ENCODE results near the gene RABGAP1L.
"Not testable (repeated sequence)": the region's sequence is repeated elsewhere in the genome, so short reads cannot be mapped to it uniquely, and the experiment has no call there.

The RABGAP1L gene

GRCh38 chr1:174617905-174618304, 458.6 kb downstream of the RABGAP1L start:
- not testable (repeated sequence) for DNase-seq

DNA sequence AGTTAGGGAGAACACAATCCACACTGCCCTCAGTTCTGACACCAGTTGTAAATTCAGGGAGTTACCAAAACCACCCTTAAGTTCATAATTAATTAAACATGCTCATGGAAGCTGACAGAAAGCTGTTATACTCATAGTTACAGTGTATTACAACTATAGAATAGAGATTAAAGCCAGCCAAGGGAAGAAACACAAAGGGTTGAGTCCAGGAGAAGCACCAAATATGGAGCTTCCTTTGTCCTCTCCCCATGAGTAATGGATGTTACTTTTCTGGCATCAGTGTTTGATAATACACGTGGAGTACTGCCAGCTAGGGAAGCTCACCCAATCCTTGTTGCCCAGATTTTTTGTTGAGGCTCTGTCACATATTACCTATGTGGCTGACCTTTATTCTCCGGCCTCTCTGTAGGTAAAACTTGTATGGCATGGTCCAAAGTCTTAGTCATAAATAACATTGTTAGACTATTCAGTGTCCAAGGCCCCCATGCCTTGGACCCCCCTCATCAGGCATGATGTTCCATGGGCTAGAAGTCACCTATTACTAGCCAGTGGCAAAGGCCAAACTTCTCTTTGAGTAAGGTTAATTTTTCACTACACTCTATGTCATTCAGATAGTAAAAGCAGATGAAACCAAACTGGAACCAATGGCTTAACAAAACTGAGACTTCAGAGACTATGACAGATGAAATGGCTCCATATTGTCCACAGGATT, 464.2 kb downstream of the RABGAP1L start:
- no peak for DNase-seq

DNA sequence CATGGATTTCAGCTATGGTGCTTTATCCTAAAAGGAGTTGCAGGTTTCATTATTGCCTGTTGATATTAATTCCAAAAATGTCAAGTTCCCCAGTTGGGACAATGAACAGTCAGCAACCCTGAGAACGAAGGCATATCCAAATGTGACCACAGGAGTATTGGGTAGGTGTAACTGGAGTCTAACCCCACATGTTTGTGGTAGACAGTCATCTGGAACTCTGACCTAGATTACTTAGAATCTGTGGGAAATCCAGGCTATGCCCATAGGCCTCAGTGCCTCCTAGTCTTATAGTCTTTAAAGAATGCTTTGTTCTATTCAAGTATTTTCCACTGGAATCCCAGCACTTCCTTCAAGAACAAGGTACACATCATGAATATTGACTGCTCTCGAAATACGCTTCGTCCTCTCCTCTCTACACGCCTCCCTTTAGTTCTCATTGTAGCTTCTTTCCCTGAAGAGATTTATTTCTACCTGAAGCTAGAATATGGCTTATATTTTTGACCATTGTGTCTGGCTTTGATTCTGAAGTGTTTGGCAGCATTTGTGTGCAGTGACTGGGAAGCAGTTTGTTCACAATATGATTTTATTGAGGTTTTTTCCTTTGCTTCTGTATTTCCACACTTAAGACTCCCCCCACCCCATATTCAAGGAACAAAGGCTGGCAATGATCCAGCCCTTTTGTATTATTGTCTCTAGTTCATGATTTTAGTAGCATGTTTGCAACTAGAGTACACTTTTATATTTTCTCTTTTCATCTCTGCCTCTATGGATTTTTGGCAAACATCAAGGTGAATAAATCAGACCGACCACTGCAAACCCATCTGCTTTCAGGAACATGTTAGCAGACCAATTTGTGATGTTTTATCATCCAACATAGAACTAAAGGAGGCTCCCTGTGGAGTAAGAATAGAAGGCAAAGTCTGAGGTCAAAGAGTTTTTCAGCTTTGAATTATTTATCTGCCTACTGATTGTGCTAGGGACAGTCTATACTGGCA, 467.0 kb downstream of the RABGAP1L start:
- DNase-seq: no peak

- DNase-seq: no peak
These were observed 478.2 kb downstream of the RABGAP1L start for GRCh38 chr1:174637487-174637886.

DNA sequence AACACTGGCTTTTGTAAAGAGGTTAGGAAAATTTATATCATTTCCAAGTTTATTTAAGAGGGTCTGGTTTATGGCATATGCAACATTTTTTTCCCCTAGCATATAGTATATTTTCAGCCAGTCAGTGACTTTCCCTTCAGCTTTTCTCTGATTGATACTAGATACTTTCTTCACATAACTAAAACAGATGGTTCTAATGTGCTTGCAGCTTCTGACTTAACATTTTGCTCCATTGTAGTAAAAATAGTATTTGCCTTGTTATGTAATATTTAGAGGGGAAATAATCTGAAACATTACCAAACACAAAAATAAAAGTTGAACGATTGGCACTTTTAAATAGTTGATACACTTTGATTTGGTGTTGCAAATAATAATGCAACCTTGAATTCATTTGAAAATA, 480.1 kb downstream of the RABGAP1L start:
- DNase-seq: no peak

GRCh38 chr1:174640783-174641182, 481.5 kb downstream of the RABGAP1L start:
- DNase-seq: no peak

- no peak for DNase-seq
These were observed 483.1 kb downstream of the RABGAP1L start for GRCh38 chr1:174642393-174642792.

DNA sequence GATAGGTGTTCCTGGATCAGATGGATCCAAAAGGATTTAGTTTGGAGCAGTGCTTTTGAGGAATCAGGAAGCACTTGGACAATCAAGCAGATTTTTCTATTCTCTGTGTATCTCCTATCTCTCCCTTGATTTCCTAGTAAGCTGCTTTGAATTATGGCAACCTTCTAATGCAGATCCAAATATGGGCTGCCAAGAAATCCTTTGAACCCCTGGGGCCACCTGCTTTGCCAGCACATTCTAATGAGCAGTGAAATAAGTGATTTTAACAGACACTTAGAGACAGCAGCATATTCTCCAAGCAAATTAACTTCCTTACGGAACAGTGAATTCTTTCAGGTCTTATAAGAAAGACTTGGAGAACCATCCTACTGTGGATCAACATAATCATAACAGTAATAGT, 483.9 kb downstream of the RABGAP1L start:
- no peak for DNase-seq

- not testable (repeated sequence) for DNase-seq
These were observed 490.3 kb downstream of the RABGAP1L start for GRCh38 chr1:174649572-174649971.

- DNase-seq: no peak
These were observed 493.4 kb downstream of the RABGAP1L start for GRCh38 chr1:174652569-174653280.

- no peak for DNase-seq
These were observed 495.2 kb downstream of the RABGAP1L start for GRCh38 chr1:174654560-174654959.

- DNase-seq: no peak
These were observed 497.2 kb downstream of the RABGAP1L start for GRCh38 chr1:174656409-174657059.

- no peak for DNase-seq
These were observed 498.1 kb downstream of the RABGAP1L start for GRCh38 chr1:174657411-174657810.

DNA sequence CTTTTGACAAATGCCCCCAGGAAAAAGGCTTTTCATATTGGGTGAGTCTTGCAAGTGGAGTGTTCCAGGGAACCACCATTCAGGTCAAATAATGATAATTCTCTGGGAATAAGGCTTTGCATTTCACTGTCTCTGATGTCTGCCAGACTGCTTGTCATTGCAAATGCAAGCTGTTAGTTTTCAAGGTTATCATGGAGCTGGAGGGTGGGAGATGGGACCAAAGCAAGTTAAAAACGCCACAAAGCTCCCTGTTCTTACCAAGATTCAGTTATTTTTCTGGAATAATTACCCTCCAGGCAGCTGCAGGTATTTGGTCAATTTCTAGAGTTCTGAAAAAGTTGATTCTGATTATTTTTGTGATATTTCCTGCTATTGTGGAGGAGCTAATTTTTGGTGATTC, 498.6 kb downstream of the RABGAP1L start:
- no peak for DNase-seq

DNA sequence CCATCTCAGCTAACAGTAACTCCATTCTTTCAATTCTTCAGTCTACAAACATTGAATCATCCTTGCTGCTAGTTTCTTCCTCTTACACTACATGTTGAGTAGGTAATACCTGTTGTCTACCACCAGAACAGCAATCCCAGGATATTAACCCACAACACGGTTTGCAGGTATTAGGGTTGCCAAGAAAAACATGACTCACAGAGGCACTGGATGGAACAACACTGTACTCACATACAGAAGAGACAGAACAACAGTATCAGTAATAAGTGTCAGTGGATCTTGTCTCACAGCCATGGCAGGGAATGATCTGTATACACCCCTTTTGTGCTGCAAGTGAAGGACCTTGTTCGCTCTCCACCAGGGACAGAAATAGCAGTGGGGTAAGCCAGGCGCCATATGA, 500.5 kb downstream of the RABGAP1L start:
- no peak for DNase-seq

GRCh38 chr1:174660476-174660875, 501.2 kb downstream of the RABGAP1L start:
- DNase-seq: no peak

DNA sequence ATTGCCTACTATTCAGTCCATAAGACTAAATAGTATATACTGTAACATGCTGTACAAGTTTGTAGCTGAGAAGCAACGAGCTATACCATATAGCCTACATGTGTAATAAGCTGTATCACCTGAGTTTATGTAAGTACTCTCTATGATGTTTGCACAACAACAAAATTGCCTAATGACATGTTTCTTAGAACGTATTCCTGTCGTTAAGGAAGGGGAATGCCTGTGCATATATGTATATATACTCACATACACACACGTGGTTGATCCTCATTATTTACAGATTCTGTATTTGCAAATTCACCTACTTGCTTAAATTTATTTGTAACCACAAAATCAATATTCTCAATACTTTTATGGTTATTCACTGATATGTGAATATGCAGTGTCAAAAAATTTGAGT, 504.0 kb downstream of the RABGAP1L start:
- DNase-seq: no peak

DNA sequence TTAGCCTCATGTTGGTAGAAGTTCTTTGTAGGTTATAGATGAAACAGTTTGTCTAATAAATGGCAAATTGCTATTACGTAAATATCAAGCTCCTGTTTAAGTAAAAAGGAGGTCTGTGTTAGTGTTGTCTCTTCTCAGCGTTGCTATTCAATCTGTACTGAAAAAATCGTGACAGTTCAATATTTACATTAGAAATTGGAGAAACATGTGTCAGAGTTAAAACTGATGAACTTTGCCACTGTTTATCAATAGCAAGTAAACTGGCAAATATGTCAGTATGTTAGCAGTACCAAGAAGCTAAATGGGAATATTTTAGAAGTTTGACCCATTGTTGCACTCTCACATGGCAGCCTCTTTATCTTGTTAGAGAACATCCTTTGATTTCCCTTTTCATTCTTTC, 506.9 kb downstream of the RABGAP1L start:
- DNase-seq: no peak

DNA sequence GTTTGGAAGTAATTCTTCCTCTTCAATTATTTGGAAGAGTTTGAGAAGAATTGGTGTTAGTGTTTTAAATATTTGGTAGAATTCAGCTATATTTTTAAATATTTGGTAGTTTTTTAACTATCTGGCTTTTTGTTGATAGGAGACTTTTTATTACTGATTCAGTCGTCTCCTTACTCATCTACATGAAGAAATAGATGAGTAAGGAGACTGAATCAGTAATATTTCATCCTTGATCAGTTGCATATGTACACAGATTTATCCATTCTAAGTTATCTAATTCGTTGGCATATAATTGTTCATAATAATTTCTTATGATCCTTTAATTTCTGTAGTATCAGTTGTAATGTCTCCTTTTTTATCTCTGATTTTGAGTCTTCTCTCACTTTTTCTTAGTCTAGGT, 512.5 kb downstream of the RABGAP1L start:
- DNase-seq: no peak

DNA sequence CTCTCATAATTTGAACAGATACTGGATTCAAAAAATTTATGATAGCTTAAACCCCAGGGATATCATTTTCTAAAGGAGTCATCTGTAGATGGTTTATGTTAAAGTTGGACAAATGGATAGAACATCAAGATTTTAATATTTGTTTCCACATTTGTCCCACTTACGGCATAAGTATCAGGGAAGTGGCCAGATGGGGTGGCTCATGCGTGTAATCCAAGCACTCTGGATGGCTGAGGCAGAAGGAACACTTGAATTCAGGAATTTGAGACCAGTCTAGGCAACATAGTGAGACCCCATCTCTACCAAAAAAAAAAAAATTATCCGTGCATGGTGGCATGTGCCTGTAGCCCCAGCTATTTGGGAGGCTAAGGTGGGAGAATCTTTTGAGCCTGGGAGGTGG, 517.5 kb downstream of the RABGAP1L start:
- no peak for DNase-seq

DNA sequence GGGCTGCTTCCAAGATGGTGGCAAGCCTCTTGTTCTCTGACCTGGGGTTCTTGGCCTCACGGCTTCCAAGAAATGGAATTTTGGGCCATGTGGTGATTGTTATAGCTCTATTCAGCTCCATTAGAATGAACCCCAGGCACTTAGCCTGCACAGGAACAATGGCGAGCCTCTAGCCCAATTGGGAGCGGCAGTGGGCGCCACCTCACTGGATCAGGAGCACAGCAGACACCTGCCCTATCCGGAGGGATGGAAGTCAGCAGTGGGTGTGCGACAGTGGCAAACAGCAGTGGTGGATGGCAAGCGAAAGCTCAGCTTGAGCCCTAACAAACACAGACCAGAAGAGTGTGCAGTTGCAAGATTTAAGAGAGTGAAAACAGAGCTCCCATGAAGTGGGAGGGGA, 519.3 kb downstream of the RABGAP1L start:
- DNase-seq: no peak

GRCh38 chr1:174680101-174680500, 520.8 kb downstream of the RABGAP1L start:
- DNase-seq: no peak

Data from NCI-H2029 treated with DMSO at 0.1 percent for 48 hours (cell line).